NCI-H2107 (cell line): ENCODE data around the gene STOX2.

Source experiments
- DNase-seq: peaks from one replicate; lab custom pipeline; 2025; lab: John Stamatoyannopoulos, UW

Gene STOX2

DNA sequence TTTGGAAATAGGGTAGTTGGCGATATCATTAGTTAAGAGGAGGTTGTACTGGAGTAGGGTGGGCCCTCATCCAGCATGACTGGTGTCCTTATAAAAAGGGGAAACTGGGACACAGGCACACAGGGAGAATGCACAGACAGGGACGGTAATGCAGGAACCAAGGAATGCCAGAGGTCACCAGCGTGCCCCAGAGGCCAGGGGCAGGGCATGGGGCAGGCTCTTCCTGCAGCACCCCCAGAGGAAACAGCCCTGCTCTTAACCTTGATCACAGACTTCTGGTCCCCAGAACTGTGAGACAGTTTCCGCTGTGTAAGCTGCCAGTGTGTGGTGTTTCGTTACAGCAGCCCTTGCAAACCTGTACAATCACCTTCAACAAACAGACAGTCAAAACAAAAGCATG is 15.9 kb upstream of the STOX2 start:
- DNase-seq: no peak

DNA sequence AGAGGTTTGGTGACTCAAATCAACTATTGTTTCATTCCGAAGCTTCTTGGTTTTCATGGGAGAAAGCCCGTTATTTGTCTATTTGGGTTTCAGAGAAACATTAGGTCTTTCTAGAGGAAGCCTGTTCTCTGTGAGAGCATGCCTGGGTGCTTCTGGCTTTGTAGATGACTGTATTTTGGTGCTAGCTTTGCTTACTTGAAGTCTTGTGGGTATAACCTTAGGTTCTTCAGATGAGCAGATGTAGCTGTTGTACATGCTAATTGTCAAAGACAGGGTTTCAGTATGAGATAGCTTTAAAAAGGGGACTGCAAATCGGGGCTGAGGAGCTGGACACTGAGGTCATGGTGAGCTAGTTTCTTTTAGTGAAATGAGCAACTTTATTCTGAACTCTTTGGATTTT is 7.9 kb upstream of the STOX2 start:
- no peak for DNase-seq

DNA sequence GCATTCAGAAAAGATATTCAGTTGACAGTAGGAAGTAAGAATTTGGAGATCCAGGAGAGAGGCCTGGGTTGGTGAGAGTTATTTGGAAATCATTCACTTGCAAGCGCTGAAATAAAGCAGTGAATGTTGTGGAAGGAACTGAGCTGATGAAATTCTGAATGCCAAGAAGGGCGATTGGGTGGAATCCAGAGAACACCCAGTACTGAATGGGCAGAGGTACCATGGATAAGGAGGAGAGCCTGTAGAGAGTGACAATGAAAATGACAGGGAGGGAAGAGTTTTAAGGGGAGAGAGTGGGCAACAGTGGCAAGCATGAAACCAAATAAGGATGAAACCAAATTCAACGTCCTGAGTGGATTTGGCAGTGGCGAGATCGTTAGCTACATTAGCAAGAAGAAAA is 6.7 kb upstream of the STOX2 start:
- no peak for DNase-seq

DNA sequence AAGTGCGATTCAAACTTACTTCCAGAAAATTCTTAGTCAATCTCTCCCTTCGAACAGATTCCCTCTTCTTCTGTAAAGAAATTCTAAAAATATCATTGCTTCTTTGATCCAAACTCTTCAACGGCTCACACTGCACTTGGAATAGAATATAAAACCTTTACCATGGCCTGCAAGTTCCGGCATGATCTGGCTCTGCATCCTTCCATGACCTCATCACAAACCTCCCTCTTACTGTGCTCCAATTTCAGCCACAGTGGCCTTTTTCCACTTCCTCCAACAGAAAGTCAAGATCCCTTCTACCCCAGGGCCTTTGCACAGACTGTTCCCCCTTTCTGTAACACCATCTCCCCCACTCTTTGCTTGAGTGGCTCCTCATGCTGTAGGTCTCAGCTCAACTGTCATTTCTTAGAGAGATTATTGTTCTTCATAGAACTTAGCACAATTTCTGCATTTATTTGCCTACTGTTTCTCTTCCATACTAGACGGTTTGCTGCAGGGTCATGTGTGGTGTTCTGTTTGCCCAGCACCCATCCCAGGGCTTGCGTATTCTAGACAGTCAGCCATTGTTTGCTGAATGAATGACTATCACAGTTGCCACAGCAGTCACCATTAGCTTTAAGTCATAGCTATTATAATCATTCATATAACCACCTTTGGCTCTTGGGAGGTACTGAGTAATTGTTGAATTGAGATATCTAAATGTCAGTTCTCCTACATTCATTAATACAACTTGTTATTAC is 1.9 kb upstream of the STOX2 start:
- no peak for DNase-seq

DNA sequence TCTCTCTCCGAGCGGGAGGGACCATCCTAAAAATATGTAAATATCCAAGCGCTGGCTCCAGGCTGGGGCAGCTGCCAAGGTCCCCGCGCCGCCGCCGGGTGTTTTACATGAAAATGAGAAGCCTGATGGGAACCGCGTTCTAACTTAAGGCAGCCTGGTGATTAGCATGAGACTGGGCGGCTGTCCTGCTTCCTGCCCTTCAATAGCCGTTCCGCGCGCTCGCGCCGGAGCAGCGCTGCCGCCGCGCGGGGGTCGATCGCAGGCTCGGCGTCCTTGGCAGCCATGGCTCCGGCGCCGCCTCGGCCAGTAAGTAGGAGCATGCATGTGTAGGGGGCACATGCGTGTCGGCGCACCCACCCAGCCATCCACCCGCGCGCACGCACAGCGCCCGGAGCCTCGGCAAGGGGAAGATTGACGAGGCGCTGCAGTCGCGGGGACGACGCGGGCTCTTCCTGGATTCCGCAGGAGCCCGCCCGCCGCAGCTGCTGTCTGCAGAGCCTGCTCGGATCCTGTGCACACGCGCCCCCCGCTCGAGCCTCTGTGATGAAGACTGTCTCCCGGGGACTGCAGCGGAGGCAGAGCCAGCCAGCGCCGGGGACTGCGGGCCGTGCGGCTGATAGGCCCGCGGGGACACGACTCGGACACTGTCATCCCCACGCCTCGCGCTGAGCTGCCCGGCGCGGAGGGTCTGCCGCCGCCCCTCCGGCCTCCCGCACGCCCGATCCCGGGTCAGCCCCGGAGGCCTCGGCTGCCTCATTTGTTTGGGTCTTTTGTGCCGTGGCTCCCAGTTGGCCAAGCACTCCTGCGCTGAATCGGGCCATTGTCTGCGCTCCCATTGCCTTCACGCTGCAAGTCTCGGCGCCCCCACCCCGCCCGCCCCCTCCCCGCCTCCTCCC is 734 bp downstream of the STOX2 start:
- no peak for DNase-seq

DNA sequence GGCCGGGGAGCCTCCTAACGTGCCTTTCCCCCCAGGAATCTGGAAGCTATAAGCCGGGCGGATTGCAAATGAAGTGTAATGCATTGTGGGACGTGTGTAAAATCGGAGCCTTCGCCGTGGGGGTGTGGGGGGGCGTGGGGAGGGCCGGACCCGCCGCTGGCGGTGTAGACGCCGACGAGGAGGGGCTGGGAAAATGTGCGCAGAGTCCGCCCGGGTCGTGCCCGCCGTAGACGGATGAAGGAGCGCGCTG is 1.3 kb downstream of the STOX2 start:
- no peak for DNase-seq

DNA sequence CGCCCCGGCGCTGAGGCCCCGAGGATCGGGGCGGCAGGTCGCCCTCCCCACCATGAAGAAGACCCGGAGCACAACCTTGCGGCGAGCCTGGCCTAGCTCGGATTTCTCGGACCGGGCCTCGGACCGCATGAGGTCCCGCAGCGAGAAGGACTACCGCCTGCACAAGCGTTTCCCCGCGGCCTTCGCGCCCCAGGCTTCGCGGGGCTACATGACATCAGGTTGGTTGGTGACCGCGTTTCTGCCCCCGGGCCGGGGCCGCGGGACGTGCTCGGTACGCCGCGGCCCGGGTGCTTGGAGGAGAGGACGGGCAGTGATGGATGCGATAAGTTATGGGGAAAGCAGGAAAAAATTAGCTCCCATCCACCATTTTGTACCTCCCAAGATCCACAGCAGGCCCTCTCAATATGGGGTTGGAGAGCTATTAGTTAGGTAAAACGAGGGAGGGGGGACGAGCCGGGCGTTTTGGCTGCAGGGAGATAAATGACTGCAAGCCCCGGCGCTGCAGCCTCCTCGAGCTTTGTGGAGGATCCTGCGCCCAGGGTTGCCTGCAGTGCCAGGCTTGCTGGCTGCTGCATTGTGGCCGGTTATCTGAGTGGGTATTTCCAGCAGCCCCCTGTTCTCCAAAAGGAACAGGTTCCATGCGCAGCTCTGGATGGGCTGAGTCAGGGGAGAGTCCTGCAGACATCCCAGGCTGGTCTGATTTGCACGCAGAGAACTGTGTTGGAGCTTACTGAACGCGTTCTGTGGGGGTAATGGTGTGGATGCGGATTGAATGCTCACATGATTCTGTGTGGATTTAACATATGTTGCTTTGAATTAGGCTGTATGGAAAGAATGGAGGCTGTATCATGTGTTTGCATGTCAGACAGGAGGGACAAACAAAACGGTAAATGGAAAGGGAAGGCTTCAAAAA is 1.9 kb downstream of the STOX2 start:
- DNase-seq: no peak

DNA sequence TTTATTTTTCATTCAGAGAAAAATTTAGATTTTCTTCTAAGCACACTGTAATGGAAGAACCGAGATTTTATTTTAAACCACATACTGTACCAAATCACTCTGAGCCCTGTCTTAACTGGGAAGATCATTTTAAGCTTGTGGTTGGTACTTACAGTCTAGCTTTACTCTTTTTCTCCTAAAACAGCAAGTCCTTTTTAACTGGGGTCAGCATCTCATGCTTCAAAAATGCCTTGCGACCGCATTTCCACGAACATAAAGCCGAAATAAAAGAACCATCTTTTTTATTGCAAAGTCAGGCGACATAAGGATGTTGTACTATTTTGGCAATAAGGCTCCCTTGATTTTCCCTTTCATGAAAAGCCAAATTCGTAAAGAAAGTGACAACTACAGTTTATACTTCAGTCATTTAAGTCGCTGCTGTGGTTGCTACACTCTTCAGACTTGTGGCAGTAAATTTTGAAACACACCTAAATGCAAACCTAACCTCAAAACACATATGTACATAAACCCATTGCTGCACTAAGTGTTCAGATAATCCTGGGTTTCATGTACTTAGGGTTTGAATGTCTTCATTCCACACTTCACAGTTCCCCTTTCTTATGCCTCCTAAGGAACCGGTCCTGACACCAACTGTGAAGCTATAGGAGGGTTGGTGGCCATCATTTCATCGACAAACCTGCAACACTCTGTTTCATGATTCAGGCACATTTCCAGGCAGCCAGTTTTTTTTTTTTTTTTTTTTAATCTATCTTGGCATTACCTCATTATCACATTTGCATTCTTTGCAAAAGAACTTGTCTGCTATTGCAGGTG is 3.0 kb downstream of the STOX2 start:
- no peak for DNase-seq

DNA sequence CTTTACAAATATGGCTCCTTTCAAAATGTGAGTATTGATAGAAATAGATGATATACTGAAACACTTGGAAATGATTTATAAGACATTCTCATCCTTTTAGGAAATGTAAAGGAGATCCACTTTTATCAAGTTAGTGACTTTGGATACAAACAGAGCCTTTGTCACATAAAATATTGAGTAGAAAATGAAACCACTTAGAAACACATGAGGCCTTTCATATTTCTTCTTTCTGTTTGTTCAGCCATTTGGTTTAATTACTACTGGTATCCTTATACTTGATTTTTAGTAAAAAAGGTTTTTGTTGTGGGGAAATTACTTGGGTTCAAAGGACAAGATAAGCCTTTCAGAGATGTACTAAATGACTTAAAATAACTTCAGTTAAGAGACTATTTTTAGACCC is 4.1 kb downstream of the STOX2 start:
- DNase-seq: no peak

DNA sequence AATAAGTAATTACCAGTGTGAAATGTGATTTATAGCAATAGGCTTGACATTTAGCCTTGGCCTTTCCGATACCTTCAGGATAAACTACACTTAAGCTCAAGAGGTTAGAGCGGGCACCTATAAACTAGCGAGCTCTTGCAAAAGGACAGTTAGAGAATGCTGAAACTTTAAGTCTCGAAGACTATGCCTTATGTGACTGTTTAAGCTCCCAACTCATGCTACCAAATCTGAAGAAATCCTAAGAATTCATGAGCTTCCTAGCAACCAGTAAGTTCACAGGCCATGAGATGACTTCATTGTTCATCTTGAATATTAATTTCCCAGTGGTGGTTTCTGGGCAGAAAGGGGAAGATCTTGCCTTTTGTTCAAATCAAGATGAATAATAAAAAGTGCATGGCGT is 4.7 kb downstream of the STOX2 start:
- DNase-seq: no peak

DNA sequence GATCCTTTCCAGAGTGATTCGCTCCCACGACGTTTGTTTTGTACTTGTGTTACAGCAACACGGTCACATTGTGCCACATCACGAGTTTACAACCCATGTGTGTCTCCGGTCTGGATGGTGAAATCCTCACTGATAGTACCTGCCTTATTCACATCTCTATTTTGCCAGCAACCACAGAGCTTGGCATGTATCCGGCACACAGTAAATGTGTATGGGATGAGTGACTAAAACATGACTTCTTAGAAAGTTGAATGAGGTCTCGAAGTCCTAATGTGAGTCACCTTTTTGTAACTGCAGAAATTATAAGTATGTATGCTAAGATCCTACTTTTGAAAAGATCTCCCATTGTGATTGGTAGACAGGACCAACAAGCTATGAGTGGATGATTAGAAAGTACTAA is 7.5 kb downstream of the STOX2 start:
- DNase-seq: no peak

DNA sequence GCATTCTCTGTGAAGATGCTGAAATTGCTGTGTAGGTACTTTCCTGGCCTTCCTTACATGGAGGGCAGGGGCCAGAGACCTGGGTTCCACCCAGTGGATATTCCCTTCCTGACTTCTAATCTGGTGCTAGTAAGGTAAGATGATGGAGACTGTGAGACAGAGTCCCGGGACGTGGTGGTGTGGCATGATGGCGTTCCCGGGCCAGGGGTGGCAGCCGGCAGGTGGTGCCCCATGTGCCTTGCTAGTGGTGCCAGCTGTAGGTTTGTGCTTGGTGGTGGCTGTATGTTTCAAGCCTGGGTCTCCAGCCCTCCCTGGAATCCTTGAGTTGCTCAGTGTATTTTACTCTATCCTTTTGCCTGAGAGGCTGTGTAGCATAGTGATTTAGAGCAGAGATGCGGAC is 10.9 kb downstream of the STOX2 start:
- DNase-seq: no peak

DNA sequence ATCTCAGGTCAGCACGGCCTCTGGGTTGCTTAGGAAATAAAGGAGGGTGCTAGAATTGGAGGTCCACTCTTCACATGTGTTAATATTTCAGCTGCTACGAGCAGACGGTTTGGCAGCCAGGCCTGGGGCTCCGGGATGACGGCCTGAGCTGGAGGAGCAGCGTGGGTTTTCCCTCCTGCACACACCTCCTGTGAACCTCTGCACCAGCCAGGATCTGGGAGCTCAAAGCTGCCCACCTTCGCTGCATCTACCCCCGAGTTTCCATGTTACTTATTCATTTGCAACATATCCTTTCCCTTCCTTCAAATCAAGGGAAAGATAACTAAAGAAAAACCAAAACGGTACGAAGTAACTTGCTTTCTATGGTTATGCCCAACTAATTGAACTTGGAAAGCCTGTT is 13.6 kb downstream of the STOX2 start:
- DNase-seq: no peak

DNA sequence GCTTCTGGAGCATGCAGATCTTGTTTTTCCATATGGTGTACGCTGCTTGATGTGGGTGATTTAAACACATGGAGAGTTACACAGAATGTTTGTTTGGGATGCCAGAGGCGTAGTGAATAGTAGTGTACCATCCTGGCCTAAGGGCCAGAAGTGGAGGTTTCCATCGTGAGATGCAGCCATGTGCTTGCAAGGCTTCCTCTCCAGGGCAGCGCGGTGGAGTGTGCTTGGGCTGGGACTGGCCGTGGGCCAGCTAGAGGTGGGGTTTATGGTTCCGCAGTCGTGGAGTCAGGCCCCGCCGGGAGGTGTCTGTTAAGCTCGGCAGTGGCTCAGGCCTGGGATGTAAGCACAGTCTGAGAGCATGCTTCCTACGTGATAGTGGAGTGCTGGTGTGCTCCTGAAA is 14.0 kb downstream of the STOX2 start:
- no peak for DNase-seq

DNA sequence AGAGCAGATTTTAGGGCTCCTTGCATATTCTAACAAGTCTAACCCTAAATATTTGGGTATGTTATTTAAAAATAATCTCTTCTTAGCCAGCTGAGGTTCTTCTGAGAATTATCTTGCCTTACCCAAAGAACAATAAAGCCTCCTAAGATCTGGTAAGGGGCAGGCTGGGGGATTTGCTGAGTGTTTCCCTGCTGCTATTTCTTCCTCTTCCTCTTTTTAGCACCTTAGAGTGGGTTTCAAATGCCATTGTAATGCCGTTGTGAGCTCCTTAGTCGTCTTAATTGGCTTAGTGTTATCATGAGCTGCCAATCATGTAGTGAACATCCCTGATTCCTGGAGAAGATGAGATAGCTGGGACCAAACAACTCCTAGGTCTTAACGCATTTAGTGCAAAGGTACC is 15.4 kb downstream of the STOX2 start:
- no peak for DNase-seq

DNA sequence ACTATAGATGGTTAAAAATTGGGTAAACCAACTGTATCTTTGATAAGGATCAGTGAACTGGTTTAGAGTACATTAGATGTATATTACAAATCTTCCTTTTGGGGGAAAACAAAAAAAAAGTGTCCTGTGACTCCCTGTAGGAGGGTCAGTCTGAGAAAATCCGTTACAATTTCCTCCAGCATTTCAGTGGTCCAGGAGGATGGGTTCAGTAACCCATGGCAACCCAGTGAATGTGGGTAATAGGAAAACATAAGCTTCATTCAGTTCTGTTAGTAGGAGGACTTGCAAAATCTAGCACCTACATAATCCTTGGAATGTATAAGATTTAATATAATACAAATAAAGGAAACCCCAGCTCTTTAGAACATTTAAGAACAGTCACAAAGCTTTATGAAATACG is 16.2 kb downstream of the STOX2 start:
- DNase-seq: no peak

DNA sequence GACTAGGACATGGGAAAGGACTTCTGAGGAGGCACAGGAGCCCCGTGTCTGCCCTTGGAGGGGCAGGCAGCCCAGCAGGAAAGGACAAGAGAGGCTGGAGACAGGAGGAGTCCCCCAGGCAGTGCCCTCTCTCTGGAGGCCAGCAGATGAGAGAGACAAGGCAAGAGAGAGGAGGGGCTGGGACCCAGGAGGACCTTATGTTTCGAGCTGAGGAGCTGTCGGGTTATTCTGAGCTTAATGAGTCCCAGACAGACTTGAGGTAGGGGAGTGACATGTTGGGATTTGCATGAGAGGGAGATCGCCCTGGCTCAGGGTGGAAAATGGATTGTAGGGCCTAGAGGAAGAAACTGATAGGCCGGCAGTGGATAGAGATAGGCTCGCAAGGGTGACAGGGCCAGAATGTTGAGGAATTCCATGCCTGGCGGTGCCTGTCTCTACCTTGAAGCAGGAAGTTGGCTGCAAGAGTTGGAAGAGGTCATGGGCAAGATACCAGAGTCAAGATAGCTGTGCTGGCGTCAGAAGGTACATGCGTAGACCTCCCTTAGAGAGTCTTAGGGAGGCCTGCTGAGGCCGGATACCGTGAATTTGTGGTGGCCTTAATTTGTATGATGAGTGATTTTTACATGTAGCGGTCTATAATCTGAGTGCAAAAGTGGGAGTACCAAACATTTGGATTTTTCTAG is 19.4 kb downstream of the STOX2 start:
- DNase-seq: no peak

DNA sequence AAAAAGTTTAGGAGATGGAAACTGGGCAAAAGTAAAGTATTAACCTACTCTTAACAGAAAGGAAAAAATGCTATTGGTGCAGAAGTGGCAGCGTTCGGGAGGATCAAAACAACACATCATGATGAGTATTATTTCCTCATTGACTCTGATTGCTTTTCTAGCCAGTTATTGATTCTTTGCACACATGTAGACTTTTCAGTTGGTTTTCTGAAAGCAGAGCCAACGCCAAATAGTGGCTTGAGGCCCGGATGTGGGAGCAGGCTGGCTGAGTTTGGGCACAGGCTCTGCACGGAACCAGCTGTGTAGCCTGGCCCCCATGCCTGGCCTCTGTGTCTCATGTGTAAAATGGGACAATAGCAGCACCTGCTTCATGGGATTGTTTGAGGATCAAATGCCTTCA is 21.8 kb downstream of the STOX2 start:
- DNase-seq: no peak

DNA sequence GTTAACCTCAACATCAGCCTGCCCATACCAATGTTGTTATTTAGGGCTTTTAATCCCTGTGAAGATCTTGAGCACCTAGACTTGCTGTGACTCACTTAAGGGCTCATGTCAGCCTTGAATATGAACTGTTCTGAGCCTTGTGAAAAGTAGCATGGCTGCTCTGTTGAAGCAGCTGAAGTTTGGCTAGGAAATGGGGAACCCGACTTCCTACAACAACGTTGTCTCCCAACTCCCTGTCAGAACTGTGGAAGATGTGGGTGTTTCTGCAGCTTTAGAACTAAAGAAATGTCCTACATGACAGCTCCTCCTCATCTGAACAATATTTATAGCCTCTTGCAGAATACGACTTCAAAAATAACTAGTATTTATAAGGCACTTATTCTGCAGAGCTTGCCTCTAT is 27.5 kb downstream of the STOX2 start:
- no peak for DNase-seq

DNA sequence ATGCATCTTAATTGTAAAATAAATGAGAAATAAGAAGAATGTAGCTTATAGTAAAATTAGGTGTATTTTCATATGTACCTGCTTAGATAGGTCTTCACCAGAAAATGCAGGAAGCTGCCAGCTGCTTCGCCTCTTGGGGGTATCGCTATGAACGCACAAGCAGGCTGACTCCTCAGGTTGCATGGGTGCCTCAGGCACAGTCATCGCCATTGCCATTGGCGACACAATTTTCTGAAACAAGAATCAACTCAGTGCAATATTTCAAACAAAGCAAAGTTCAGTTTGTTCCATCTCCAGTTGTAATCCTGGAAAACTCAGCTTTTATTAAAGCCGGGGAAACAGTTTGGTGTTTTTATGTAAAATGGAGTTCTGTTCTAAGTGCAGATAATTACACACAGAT is 29.7 kb downstream of the STOX2 start:
- DNase-seq: no peak

DNA sequence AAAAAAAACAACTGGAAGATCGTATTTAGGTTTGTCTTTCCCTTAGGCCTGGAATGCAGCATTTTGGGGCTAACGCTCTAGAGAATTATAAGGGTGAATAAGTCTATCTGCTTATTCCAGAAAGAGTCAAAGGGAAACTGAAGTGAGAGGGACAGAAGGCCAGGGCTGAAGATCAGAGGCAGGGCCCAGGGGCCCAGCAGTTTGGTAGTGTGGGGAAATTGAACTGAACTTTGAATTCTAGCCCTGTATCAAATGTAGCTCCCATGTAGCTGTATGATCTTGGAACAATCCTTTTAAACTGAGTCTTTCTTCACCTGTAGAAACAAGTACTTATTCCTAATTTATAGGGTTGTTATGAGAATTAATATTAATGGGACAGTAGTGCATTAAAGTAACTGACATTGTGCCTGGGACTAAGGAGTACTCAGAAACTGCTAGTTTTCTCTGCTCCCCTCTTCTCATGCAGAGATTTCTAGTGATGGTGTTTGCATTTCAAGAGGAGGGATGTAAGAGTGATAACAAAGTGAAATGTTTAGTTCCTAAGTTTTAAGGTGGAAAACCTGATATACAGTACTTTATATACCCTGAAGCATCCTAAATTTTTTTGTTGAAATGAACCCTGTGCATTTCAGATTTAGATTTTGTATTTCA is 30.4 kb downstream of the STOX2 start:
- no peak for DNase-seq
